HUES48 (cell line): ENCODE data around the gene SLC22A9.
A peak's percentile ranks its signal among the peaks of the same experiment; 100 is the strongest.

Experiments used
- H3K27ac ChIP-seq: one replicate; pipeline ENCODE4 v1.7.0; 2013; ENCODE audit warnings: low read depth, low read length, inconsistent platforms
- H3K27me3 ChIP-seq: 2 replicates; pipeline ENCODE4 v1.6.1; 2013; ENCODE audit warnings: mild to moderate bottlenecking, low read length; ENCODE audit not compliant: control insufficient read depth, insufficient read depth
- H3K36me3 ChIP-seq: 2 replicates; pipeline ENCODE4 v1.6.1; 2013; ENCODE audit warnings: low read length; ENCODE audit not compliant: control insufficient read depth, insufficient read depth
- H3K4me1 ChIP-seq: 2 replicates; pipeline ENCODE4 v1.6.1; 2013; ENCODE audit warnings: mild to moderate bottlenecking, low read length; ENCODE audit not compliant: control insufficient read depth, insufficient read depth
- H3K4me3 ChIP-seq: 2 replicates; pipeline ENCODE4 v1.5.1; 2013; ENCODE audit warnings: mild to moderate bottlenecking, low read depth, low read length
- H3K9ac ChIP-seq: 2 replicates; pipeline ENCODE4 v1.6.1; 2013; ENCODE audit warnings: mild to moderate bottlenecking, low read depth, low read length, moderate library complexity
- H3K9me3 ChIP-seq: 2 replicates; pipeline ENCODE4 v1.6.1; 2013; ENCODE audit warnings: low read length; ENCODE audit not compliant: control insufficient read depth, insufficient read depth

The SLC22A9 gene

DNA sequence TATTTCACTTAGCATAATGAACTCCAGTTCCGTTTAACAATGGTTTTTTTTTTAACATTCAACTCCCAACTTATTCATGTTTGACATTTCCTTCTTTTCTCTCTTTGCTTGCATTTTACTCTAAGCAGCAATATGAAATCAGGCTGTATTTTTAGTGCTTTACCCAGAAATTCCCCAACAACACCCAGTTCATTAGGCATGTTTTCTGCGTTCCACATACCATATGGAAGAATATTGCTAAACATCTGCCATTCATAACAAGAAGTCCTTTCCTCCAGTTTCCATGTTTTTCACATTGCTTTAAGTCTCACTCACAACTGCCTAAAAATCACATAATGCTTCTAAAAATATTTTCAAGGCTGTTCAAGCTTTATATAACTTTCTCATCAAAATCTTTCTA lies 75.5 kb downstream of the SLC22A9 start:
- Histone ChIP-seq H3K4me1 (peaks cover 20% of the 10 kb centered on the region), H3K9me3 (peaks cover 3% of the 10 kb centered on the region; the same call in 1 of the 2 replicates), H3K27me3 (no peaks in the 10 kb centered on the region), H3K27ac (no peak overlapping the region), H3K4me3 (no peak overlapping the region), H3K9ac (no peak overlapping the region), H3K36me3 (no peaks in the 10 kb centered on the region)

DNA sequence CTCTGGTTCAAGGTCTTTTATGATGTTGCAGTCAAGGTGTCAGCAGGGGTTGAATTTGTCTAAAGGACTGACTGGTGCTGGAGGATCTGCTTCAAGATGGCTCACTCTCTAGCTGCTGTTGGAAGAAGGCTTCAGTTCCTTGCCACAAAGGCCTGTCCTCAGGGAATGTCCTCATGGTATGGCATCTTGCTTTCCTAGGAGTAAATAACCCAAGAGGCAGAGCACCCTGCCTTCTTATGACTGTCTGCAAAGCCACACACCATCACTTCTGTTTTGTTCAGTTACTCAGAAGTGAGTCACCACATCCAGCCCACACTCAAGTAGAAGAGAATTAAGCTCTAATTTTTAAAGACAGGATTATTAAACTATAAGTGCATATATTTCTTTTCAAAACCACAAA lies 76.1 kb downstream of the SLC22A9 start:
- Histone ChIP-seq H3K27me3 (no peaks in the 10 kb centered on the region), H3K4me3 (no peak overlapping the region), H3K36me3 (no peaks in the 10 kb centered on the region), H3K27ac (no peak overlapping the region), H3K4me1 (peaks cover 20% of the 10 kb centered on the region), H3K9ac (no peak overlapping the region), H3K9me3 (peaks cover 3% of the 10 kb centered on the region; the same call in 1 of the 2 replicates)

DNA sequence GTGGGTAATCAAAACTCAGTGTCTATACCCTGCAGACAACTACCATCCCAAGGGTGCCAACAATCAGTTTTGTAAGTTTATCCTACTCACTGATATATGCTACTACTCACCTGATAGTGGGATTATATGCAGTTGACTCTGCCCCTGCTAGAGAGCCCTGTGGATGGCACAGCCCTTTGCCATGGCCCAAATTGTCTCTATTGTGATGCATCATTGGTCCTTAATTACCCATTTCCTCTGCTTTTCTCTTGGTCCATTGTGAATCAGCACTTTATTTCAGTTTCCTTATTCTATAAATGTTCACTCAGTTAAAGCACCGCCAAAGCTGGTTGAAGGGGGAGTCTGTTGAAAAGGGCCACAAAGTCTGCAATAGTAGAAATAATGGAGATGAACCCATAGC lies 79.1 kb downstream of the SLC22A9 start:
- Histone ChIP-seq H3K4me3 (no peak overlapping the region), H3K9ac (no peak overlapping the region), H3K27me3 (no peaks in the 10 kb centered on the region), H3K4me1 (peaks cover 22% of the 10 kb centered on the region), H3K36me3 (no peaks in the 10 kb centered on the region), H3K9me3 (no peaks in the 10 kb centered on the region; the same call in none of the 2 replicates), H3K27ac (peak overlapping the region; percentile 56)

DNA sequence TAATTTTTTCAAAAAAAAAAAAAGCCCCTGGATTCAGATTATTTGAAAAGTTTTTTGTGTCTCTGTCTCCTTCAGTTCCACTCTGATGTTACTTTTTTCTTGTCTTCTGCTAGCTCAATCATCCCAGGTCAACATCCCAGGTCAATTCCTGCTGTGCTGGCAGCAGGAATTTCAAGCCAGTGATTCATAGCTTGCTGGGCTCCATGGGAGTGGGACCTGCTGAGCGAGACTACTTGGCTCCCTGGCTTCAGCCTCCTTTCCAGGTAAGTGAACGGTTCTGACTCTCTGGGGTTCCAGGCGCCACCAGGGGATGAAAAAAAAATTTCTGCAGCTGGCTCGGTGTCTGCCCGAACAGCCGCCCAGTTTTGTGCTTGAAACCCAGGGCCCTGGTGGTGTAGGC lies 90.0 kb downstream of the SLC22A9 start:
- peak overlapping the region; percentile 84 for H3K27ac ChIP-seq
- 0 out of 2 replicates have a peak, but pooled peaks cover 10% of the 10 kb centered on the region for H3K4me1 ChIP-seq
- no peaks in the 10 kb centered on the region for H3K27me3 ChIP-seq
- H3K4me3 ChIP-seq: no peak overlapping the region
- no peak overlapping the region for H3K9ac ChIP-seq
- H3K36me3 ChIP-seq: 0 out of 2 replicates have a peak, but pooled peaks cover 4% of the 10 kb centered on the region
- H3K9me3 ChIP-seq: no peaks in the 10 kb centered on the region
